PC-3 (cell line): Measurements from ENCODE around the gene RENBP. TPM values are rescaled to one million over a fixed set of nuclear protein-coding genes. Genes with fewer than 3 reads are reported as not detected.
A peak's percentile ranks its signal among the peaks of the same experiment; 100 is the strongest.

Source experiments
- ATAC-seq: fragments of 200-7000 bp; cut with Tn5 transposase; 2 replicates; pipeline ENCODE4 v1.9.1; 2020; ENCODE audit warnings: mild to moderate bottlenecking, moderate library complexity
- BruUV-seq: library from RNA; stranded (reverse); fragments of 400-500 nt; replicated peaks from 2 replicates; lab custom pipeline; 2021; lab: Mats Ljungman, UMichigan
- CTCF ChIA-PET: fragments of 300-600 bp; sonication (Branson Sonifier 250); formaldehyde crosslinking; loops from one replicate; lab custom pipeline; 2022; ENCODE audit warnings: antibody characterized with exemption; lab: Charles Lee
- POLR2A ChIA-PET: fragments of 300-600 bp; sonication (Branson Sonifier 250); formaldehyde crosslinking; loops from one replicate; lab custom pipeline; 2022; ENCODE audit warnings: antibody characterized with exemption; ENCODE audit not compliant: unreplicated experiment; lab: Charles Lee
- DNase-seq: peaks from one replicate; pipeline ENCODE4 v3.0.0-alpha.2; 2015
- H2AFZ ChIP-seq: fragments of 300-600 bp; sonication (generic); 2 replicates; pipeline ENCODE4 v1.6.0; 2016; ENCODE audit warnings: antibody characterized with exemption, low read length
- H3F3A ChIP-seq: fragments of 300-600 bp; sonication (generic); one replicate; pipeline ENCODE4 v1.6.0; 2017; ENCODE audit warnings: antibody characterized with exemption, low read length, control low read depth, mild to moderate bottlenecking; ENCODE audit not compliant: unreplicated experiment
- H3K27ac ChIP-seq: fragments of 300-600 bp; sonication (generic); 2 replicates; pipeline ENCODE4 v1.5.1; 2016; ENCODE audit warnings: mild to moderate bottlenecking, low read length
- H3K27me3 ChIP-seq: fragments of 300-600 bp; sonication (generic); 2 replicates; pipeline ENCODE4 v1.6.1; 2016; ENCODE audit warnings: low read length, mixed read lengths
- H3K36me3 ChIP-seq: fragments of 300-600 bp; sonication (generic); 2 replicates; pipeline ENCODE4 v1.6.1; 2016; ENCODE audit warnings: low read depth, mixed run types, low read length, mixed read lengths
- H3K4me1 ChIP-seq: fragments of 300-600 bp; sonication (generic); 2 replicates; pipeline ENCODE4 v1.5.1; 2016; ENCODE audit warnings: low read length; ENCODE audit not compliant: insufficient read depth
- H3K4me2 ChIP-seq: fragments of 300-600 bp; sonication (generic); 2 replicates; pipeline ENCODE4 v1.6.0; 2016; ENCODE audit warnings: low read length
- H3K4me3 ChIP-seq: fragments of 300-600 bp; sonication (generic); 2 replicates; pipeline ENCODE4 v1.5.1; 2016; ENCODE audit warnings: mild to moderate bottlenecking, low read length, mixed read lengths
- H3K79me2 ChIP-seq: fragments of 300-600 bp; sonication (generic); 2 replicates; pipeline ENCODE4 v1.6.1; 2017; ENCODE audit warnings: low read length, mixed read lengths
- H3K9ac ChIP-seq: fragments of 300-600 bp; sonication (generic); 2 replicates; pipeline ENCODE4 v1.6.0; 2016; ENCODE audit warnings: mild to moderate bottlenecking, low read length
- H3K9me2 ChIP-seq: fragments of 300-600 bp; sonication (generic); replicated peaks from 2 replicates; pipeline ENCODE4 v1.6.1; 2016; ENCODE audit warnings: mixed run types, low read length, mixed read lengths
- H3K9me3 ChIP-seq: fragments of 300-600 bp; sonication (generic); 2 replicates; pipeline ENCODE4 v1.6.1; 2016; ENCODE audit warnings: low read length, mixed read lengths
- H4K20me1 ChIP-seq: fragments of 300-600 bp; sonication (generic); 2 replicates; pipeline ENCODE4 v1.6.1; 2016; ENCODE audit warnings: low read length, mixed read lengths
- EZH2 ChIP-seq: fragments of 300-600 bp; sonication (generic); IDR thresholded peaks from one replicate; pipeline ENCODE4 v1.6.1; 2017; ENCODE audit warnings: antibody characterized with exemption, mild to moderate bottlenecking, low read length; ENCODE audit not compliant: unreplicated experiment
- EZH2phosphoT487 ChIP-seq: fragments of 300-600 bp; sonication (generic); IDR thresholded peaks from 2 replicates; pipeline ENCODE4 v1.6.1; 2018; ENCODE audit warnings: mild to moderate bottlenecking, antibody characterized with exemption, low read length, borderline replicate concordance
- intact Hi-C: fragments of 100-400 bp; cut with micrococcal nuclease; formaldehyde crosslinking; loops from 2 replicates; pipeline ENCODE4 v1.9.0; 2023
- total RNA-seq: library from RNA; depleted of rRNA; stranded (reverse); fragments of >200 nt; gene quantifications from 2 replicates; pipeline ENCODE4 v1.2.3, GENCODE V29; 2014
- TF ChIP-seq, protein P1 (sequence below): fragments of 300-600 bp; sonication (generic); conservative IDR thresholded peaks from 2 replicates; pipeline ENCODE4 v1.5.1; 2017; ENCODE audit warnings: antibody characterized with exemption, low read depth, mild to moderate bottlenecking, low read length

Gene RENBP
- total RNA-seq, 1 experiment from 2014 or later, result not detected

DNA sequence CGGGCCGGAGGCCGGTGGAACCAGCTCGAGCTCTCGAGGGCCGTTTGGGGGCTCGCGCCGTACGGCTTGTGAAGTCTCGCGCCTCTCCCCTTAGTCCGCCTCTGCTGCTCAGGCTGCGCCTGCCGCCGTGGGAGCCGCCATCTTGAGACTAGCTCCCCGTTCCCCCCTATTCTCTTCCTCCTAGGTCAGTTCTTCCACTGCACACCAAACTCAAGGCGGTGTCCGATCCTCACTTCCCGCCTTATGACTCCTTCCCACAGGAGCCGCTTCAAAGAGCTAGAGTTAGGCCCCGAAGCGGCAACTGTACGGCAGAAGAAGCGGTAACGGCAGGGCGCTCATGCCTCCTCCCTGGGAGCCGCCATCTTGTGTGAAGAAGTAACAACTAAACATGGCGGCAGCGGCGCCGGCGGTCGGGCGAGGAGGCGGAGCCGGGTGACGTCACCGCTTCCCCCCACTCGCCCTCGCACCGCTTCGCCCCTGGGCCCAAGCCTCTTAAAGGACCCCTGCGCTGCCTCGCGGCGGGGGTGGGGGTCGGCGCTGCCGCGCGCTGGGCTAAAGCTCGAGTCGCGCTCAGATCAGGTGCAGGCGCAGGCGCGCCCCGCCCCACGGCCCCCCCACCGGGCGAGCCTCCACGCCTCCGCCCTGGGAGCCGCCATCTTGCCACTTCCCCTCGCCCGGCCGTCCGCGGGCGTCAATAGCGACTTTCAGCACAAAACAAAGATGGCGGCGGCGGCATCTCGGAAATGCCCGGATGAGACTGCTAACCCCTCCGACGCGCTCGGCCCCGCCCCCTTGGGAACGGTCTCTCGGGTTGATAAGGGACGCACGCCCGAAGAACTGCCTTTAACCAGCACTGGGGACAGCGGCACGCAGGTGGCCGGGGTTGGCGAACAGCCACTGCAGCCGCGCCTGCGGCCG is 27.3 kb upstream of the RENBP start, which contains the start of gene HCFC1:
Gene HCFC1 (minus strand): TSS at position 369 of the 918 bp plus-strand sequence. CDS start 978 bp downstream, outside the sequence.
- peaks cover 29% of the 10 kb centered on the region for H4K20me1 ChIP-seq
- peak within 1 kb of the TSS; percentile 99 for H3K4me3 ChIP-seq
- TF ChIP-seq EZH2phosphoT487 (no peak), EZH2 (no peak)
- TF ChIP-seq, protein P1, sequence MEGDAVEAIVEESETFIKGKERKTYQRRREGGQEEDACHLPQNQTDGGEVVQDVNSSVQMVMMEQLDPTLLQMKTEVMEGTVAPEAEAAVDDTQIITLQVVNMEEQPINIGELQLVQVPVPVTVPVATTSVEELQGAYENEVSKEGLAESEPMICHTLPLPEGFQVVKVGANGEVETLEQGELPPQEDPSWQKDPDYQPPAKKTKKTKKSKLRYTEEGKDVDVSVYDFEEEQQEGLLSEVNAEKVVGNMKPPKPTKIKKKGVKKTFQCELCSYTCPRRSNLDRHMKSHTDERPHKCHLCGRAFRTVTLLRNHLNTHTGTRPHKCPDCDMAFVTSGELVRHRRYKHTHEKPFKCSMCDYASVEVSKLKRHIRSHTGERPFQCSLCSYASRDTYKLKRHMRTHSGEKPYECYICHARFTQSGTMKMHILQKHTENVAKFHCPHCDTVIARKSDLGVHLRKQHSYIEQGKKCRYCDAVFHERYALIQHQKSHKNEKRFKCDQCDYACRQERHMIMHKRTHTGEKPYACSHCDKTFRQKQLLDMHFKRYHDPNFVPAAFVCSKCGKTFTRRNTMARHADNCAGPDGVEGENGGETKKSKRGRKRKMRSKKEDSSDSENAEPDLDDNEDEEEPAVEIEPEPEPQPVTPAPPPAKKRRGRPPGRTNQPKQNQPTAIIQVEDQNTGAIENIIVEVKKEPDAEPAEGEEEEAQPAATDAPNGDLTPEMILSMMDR, result no peak
- no peaks in the 10 kb centered on the region for H3K9me2 ChIP-seq
- BruUV-seq, result TSS peak; percentile 84
- intact Hi-C loops, result loop anchor here (2.0 to 10.0 kb wide), 2 partner anchors 43 to 403 kb away; partner anchors contain the start of genes EMD and FLNA
- peaks cover 67% of the 10 kb centered on the region for H3K79me2 ChIP-seq
- ChIA-PET POLR2A (no interaction called here), CTCF (interaction anchor here (0.6 kb wide), 1 partner anchor 125 kb away, joined by 4 read pairs; no protein-coding TSS in a partner anchor)
- H3K9me3 ChIP-seq, result no peaks in the 10 kb centered on the region
- H3K4me2 ChIP-seq, result peak within 1 kb of the TSS; percentile 96
- H3F3A ChIP-seq, result peaks cover 6% of the 10 kb centered on the region
- peak within 1 kb of the TSS; percentile 100 for H3K27ac ChIP-seq
- H2AFZ ChIP-seq, result peak within 1 kb of the TSS; percentile 71
- peak; percentile 82 for DNase-seq
- ATAC-seq, result peak; percentile 38
- no peaks in the 10 kb centered on the region for H3K36me3 ChIP-seq
- H3K27me3 ChIP-seq, result no peaks in the 10 kb centered on the region
- peaks cover 29% of the 10 kb centered on the region for H3K4me1 ChIP-seq
- peak within 1 kb of the TSS; percentile 100 for H3K9ac ChIP-seq

DNA sequence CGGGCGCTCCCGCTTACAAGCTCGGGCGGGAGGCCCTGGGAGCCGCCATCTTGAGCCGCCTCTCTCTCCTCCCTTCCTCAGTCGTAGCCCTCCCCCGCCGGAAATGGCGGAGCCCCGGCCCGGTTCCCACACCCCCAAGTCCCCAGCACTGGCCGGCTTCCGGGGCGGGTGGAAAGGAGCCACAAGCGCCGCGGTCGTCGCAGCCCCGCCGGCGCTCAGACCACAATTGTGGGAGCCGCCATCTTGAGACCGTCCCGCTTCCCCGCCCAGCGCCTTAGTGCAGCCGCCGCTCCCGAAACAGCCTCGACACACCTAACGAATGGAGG is 26.6 kb upstream of the RENBP start:
- Histone ChIP-seq H2AFZ (peak overlapping the region; percentile 71), H3K79me2 (peaks cover 73% of the 10 kb centered on the region), H3K9me2 (no peaks in the 10 kb centered on the region), H3K9me3 (no peaks in the 10 kb centered on the region), H3K36me3 (no peaks in the 10 kb centered on the region), H3K9ac (peak overlapping the region; percentile 100), H3K27me3 (no peaks in the 10 kb centered on the region), H3K4me3 (peak overlapping the region; percentile 99), H3K4me2 (peak overlapping the region; percentile 93), H3F3A (peaks cover 6% of the 10 kb centered on the region), H3K27ac (peak overlapping the region; percentile 100), H3K4me1 (peaks cover 29% of the 10 kb centered on the region), H4K20me1 (peaks cover 34% of the 10 kb centered on the region)
- intact Hi-C loops, result loop anchor here (2.0 to 10.0 kb wide), 2 partner anchors 42 to 404 kb away; partner anchors contain the start of genes EMD and FLNA
- ATAC-seq (peak; percentile 53), DNase-seq (peak; percentile 88)
- ChIA-PET CTCF (no interaction called here), POLR2A (no interaction called here)
- TF ChIP-seq, protein P1, result no peak
- TF ChIP-seq EZH2phosphoT487 (no peak), EZH2 (no peak)
- no TSS peak for BruUV-seq
